Gastrocnemius medialis (tissue), 4 donors: Measurements from ENCODE around the gene MRPL10. TPM values are rescaled to one million over a fixed set of nuclear protein-coding genes. Genes with fewer than 3 reads are reported as not detected.

Experiments used
- ATAC-seq, 2 donors: fragments of 150-250 bp; one replicate each; pipeline ENCODE4 v1.9.1; 2016
- DNase-seq, 2 donors: peaks; one replicate each; pipeline ENCODE4 v3.0.0-alpha.2; 2019
- H3K27ac ChIP-seq, 4 donors: fragments of 200-600 bp; sonication (generic); 1 replicate in 1 of 4; 2 replicates in 3 of 4; pipeline ENCODE4 v1.5.1; 2016 to 2018; ENCODE audit warnings: mild to moderate bottlenecking in 2 of 4, moderate library complexity in 1 of 4
- H3K27me3 ChIP-seq, 3 donors: fragments of 200-600 bp; sonication (generic) in 2 of 3; 1 replicate in 1 of 3; 2 replicates in 2 of 3; pipeline versions ENCODE4 v1.5.1 to v1.6.0; 2016 to 2019; ENCODE audit warnings: mild to moderate bottlenecking in 1 of 3, moderate library complexity in 1 of 3
- H3K36me3 ChIP-seq, 2 donors: fragments of 200-600 bp; sonication (generic) in 1 of 2; one replicate each; pipeline ENCODE4 v1.5.1; 2017 to 2018
- H3K4me1 ChIP-seq, 2 donors: fragments of 200-600 bp; sonication (generic) in 1 of 2; one replicate each; pipeline ENCODE4 v1.5.1; 2016 to 2017; ENCODE audit warnings: mild to moderate bottlenecking in 2 of 2
- H3K4me3 ChIP-seq, 4 donors: fragments of 200-600 bp; sonication (generic) in 3 of 4; 1 replicate in 1 of 4; 2 replicates in 3 of 4; pipeline ENCODE4 v1.5.1; 2016 to 2019; ENCODE audit warnings: mild to moderate bottlenecking in 2 of 4
- H3K9me3 ChIP-seq, 3 donors: fragments of 200-600 bp; sonication (generic) in 2 of 3; 1 replicate in 1 of 3; 2 replicates in 2 of 3; pipeline ENCODE4 v1.5.1; 2016 to 2019
- CTCF ChIP-seq, 5 experiments: fragments of 450-650 bp in 3 of 5; fragments of 200-600 bp in 2 of 5; sonication (generic) in 2 of 5; IDR thresholded peaks in 4 of 5; conservative IDR thresholded peaks in 1 of 5; 1 replicate in 4 of 5; 2 replicates in 1 of 5; pipeline ENCODE4 v1.5.1; 2016 to 2019; ENCODE audit warnings: antibody characterized with exemption in 5 of 5, mild to moderate bottlenecking in 3 of 5, moderate library complexity in 3 of 5
- POLR2A ChIP-seq, 2 donors: fragments of 450-650 bp; IDR thresholded peaks; one replicate each; pipeline ENCODE4 v1.6.1; 2017; ENCODE audit warnings: antibody characterized with exemption in 2 of 2, mild to moderate bottlenecking in 2 of 2, moderate library complexity in 2 of 2
- in situ Hi-C, 4 donors: fragments of 200-750 bp; cut with MboI; loops; one replicate each; pipeline versions ENCODE4 v1.15.0 to v1.8.0; 2017; ENCODE audit warnings: low sequenced_read_pairs in 4 of 4
- intact Hi-C: fragments of 100-400 bp; cut with DNase I; formaldehyde crosslinking; loops from one replicate; pipeline ENCODE4 v1.15.1; 2023; ENCODE audit warnings: low total_unique reads
- total RNA-seq, 4 donors: library from RNA; depleted of rRNA; stranded (reverse); fragments of >200 nt; gene quantifications; one replicate each; pipeline versions ENCODE4 v1.1.0 to v1.2.3, GENCODE V29; 2016

MRPL10 gene
- total RNA-seq, 4 donors from 2014 or later = 38.6 to 76.5 (median 49.6) TPM

GRCh38 chr17:47867813-47868533, 36.6 kb upstream of the MRPL10 start:
- TF ChIP-seq CTCF (IDR thresholded peaks at IDR 0.05 in 4 of 5, conservative IDR thresholded peaks at IDR 0.05 in 1 of 5) = no peak
- no peak for TF ChIP-seq POLR2A (IDR thresholded peaks at IDR 0.05)
- Histone ChIP-seq H3K9me3 (no peaks in the 10 kb centered on the region), H3K4me1 (no peaks in the 10 kb centered on the region), H3K4me3 (no peak overlapping the region), H3K36me3 (no peaks in the 10 kb centered on the region), H3K27me3 (peaks cover 44 to 71% (median 50%) of the 10 kb centered on the region in 3 donors), H3K27ac (no peak overlapping the region)
- intact Hi-C loops = no loop called here
- in situ Hi-C loops = no loop called here
- no peak for DNase-seq
- ATAC-seq = no peak

GRCh38 chr17:47866941-47867340, 35.6 kb upstream of the MRPL10 start:
- intact Hi-C loops = no loop called here
- no peak for TF ChIP-seq POLR2A (IDR thresholded peaks at IDR 0.05)
- no peak for TF ChIP-seq CTCF (IDR thresholded peaks at IDR 0.05 in 4 of 5, conservative IDR thresholded peaks at IDR 0.05 in 1 of 5)
- H3K4me1 ChIP-seq = no peaks in the 10 kb centered on the region
- H3K9me3 ChIP-seq = no peaks in the 10 kb centered on the region
- ATAC-seq = no peak
- DNase-seq = no peak
- H3K27me3 ChIP-seq = peaks cover 33 to 61% (median 39%) of the 10 kb centered on the region in 3 donors
- H3K27ac ChIP-seq = no peak overlapping the region
- in situ Hi-C loops = no loop called here
- H3K36me3 ChIP-seq = no peaks in the 10 kb centered on the region
- H3K4me3 ChIP-seq = no peak overlapping the region

GRCh38 chr17:47864791-47865216, 33.5 kb upstream of the MRPL10 start:
- no peaks in the 10 kb centered on the region for H3K4me1 ChIP-seq
- no peak for ATAC-seq
- no peak overlapping the region for H3K27ac ChIP-seq
- H3K36me3 ChIP-seq = no peaks in the 10 kb centered on the region
- DNase-seq = no peak
- no peak for TF ChIP-seq CTCF (IDR thresholded peaks at IDR 0.05 in 4 of 5, conservative IDR thresholded peaks at IDR 0.05 in 1 of 5)
- TF ChIP-seq POLR2A (IDR thresholded peaks at IDR 0.05) = no peak
- peaks cover 24 to 43% (median 28%) of the 10 kb centered on the region in 3 donors for H3K27me3 ChIP-seq
- H3K4me3 ChIP-seq = no peak overlapping the region
- no peaks in the 10 kb centered on the region for H3K9me3 ChIP-seq
- intact Hi-C loops (no loop called here), in situ Hi-C loops (no loop called here)

GRCh38 chr17:47862621-47863440, 31.5 kb upstream of the MRPL10 start:
- ATAC-seq (no peak), DNase-seq (no peak)
- Histone ChIP-seq H3K4me1 (no peaks in the 10 kb centered on the region), H3K36me3 (no peaks in the 10 kb centered on the region), H3K9me3 (no peaks in the 10 kb centered on the region), H3K27me3 (peaks cover 13 to 34% (median 19%) of the 10 kb centered on the region in 3 donors), H3K27ac (no peak overlapping the region), H3K4me3 (no peak overlapping the region)
- in situ Hi-C loops (no loop called here), intact Hi-C loops (no loop called here)
- TF ChIP-seq CTCF (IDR thresholded peaks at IDR 0.05 in 4 of 5, conservative IDR thresholded peaks at IDR 0.05 in 1 of 5) = no peak
- no peak for TF ChIP-seq POLR2A (IDR thresholded peaks at IDR 0.05)
